Panc1 (cell line): Measurements from ENCODE around the gene HBA1. TPM values are rescaled to one million over a fixed set of nuclear protein-coding genes. Genes with fewer than 3 reads are reported as not detected.

Experiments
- ATAC-seq: fragments of 200-7000 bp; cut with Tn5 transposase; 2 replicates; pipeline ENCODE4 v1.9.1; 2020; ENCODE audit warnings: mild to moderate bottlenecking, moderate library complexity
- BruUV-seq: library from RNA; stranded (reverse); fragments of 400-500 nt; replicated peaks from 2 replicates; lab custom pipeline; 2021; lab: Mats Ljungman, UMichigan
- CTCF ChIA-PET: fragments of 300-600 bp; sonication (Branson Sonifier 250); formaldehyde crosslinking; loops from one replicate; lab custom pipeline; 2022; ENCODE audit warnings: antibody characterized with exemption; lab: Charles Lee
- POLR2A ChIA-PET: fragments of 300-600 bp; sonication (Branson Sonifier 250); formaldehyde crosslinking; loops from one replicate; lab custom pipeline; 2022; ENCODE audit warnings: antibody characterized with exemption; lab: Charles Lee
- DNase-seq: peaks from one replicate; pipeline ENCODE4 v3.0.0-alpha.2; 2010; ENCODE audit warnings: low read depth, low spot score
- H3K27ac ChIP-seq: 2 replicates; pipeline ENCODE4 v1.5.1; 2011; ENCODE audit warnings: mild to moderate bottlenecking, low read length, inconsistent platforms
- H3K27me3 ChIP-seq: fragments of 200-500 bp; sonication (Bioruptor generic); 2 replicates; pipeline ENCODE4 v1.6.0; 2014; ENCODE audit warnings: low read length, inconsistent platforms; ENCODE audit not compliant: control insufficient read depth, insufficient read depth
- H3K36me3 ChIP-seq: fragments of 200-500 bp; sonication (Bioruptor generic); 2 replicates; pipeline ENCODE4 v1.5.1; 2014; ENCODE audit warnings: inconsistent platforms, mild to moderate bottlenecking, low read length, moderate library complexity; ENCODE audit not compliant: control insufficient read depth, insufficient read depth
- H3K4me1 ChIP-seq: 2 replicates; pipeline ENCODE4 v1.5.1; 2011; ENCODE audit warnings: inconsistent platforms, mild to moderate bottlenecking, low read length, moderate library complexity; ENCODE audit not compliant: control insufficient read depth, insufficient read depth
- H3K4me3 ChIP-seq, 2 experiments: 2 replicates each; pipeline ENCODE4 v1.5.1; 2011 to 2012; ENCODE audit warnings: low read depth in 2 of 2, low read length in 2 of 2, mild to moderate bottlenecking in 2 of 2, inconsistent platforms in 1 of 2, moderate library complexity in 1 of 2
- H3K9me3 ChIP-seq: fragments of 200-500 bp; sonication (Bioruptor generic); 2 replicates; pipeline ENCODE4 v1.5.1; 2014; ENCODE audit warnings: low read depth, mild to moderate bottlenecking, inconsistent platforms, low read length, moderate library complexity; ENCODE audit not compliant: control insufficient read depth, insufficient read depth
- CTCF ChIP-seq: fragments of 450-650 bp; IDR thresholded peaks from 2 replicates; pipeline ENCODE4 v1.5.1; 2017; ENCODE audit warnings: mild to moderate bottlenecking
- POLR2AphosphoS5 ChIP-seq: IDR thresholded peaks from 2 replicates; pipeline ENCODE4 v1.6.1; 2012; ENCODE audit warnings: mild to moderate bottlenecking, low read depth, low read length, moderate library complexity
- REST ChIP-seq, 2 experiments: IDR thresholded peaks; 2 replicates each; pipeline ENCODE4 v1.6.1; 2011 to 2012; ENCODE audit warnings: low read depth in 2 of 2, control low read depth in 1 of 2, low read length in 1 of 2, mild to moderate bottlenecking in 1 of 2, moderate library complexity in 1 of 2; ENCODE audit not compliant: insufficient read depth in 1 of 2
- SIN3A ChIP-seq: IDR thresholded peaks from 2 replicates; pipeline ENCODE4 v1.6.1; 2012; ENCODE audit warnings: low read depth, mild to moderate bottlenecking, low read length, moderate library complexity, borderline replicate concordance; ENCODE audit not compliant: insufficient read depth
- TCF7L2 ChIP-seq: IDR thresholded peaks from 2 replicates; pipeline ENCODE4 v1.6.1; 2011; ENCODE audit warnings: mild to moderate bottlenecking, low read depth, low read length, inconsistent platforms
- in situ Hi-C: cut with HindIII; loops from 2 replicates; pipeline ENCODE4 v1.10.0; 2016; ENCODE audit warnings: low sequenced_read_pairs, low pct_unique_long_range_greater_than_20kb
- intact Hi-C: fragments of 100-400 bp; cut with micrococcal nuclease; formaldehyde crosslinking; loops from one replicate; pipeline ENCODE4 v1.10.0; 2022; ENCODE audit not compliant: unreplicated experiment
- total RNA-seq: library from RNA; stranded (reverse); gene quantifications from one replicate; pipeline ENCODE4 v1.2.1, GENCODE V29; 2021; ENCODE audit not compliant: unreplicated experiment

Gene HBA1
- total RNA-seq, 1 experiment from 2014 or later: 4.4 TPM

- intact Hi-C loops (no loop called here), in situ Hi-C loops (no loop called here)
- BruUV-seq: no TSS peak
- DNase-seq: no peak
- no peak for ATAC-seq
- CTCF ChIA-PET: interaction anchor here (0.6 kb wide), 1 partner anchor 103 kb away, joined by 6 read pairs; no protein-coding TSS in a partner anchor
- Histone ChIP-seq H3K4me3 (no peak overlapping the region), H3K4me1 (peaks cover 2% of the 10 kb centered on the region; the same call in 1 of the 2 replicates), H3K9me3 (no peaks in the 10 kb centered on the region), H3K27me3 (no peaks in the 10 kb centered on the region), H3K36me3 (no peaks in the 10 kb centered on the region; the same call in 1 of the 2 replicates), H3K27ac (no peak overlapping the region)
- no peak for TF ChIP-seq TCF7L2
- no peak for TF ChIP-seq REST (IDR thresholded peaks at IDR 0.05; ENCODE audit: insufficient read depth in 1 of 2, low read depth in 2 of 2, low read length in 1 of 2)
- TF ChIP-seq SIN3A: no peak
- TF ChIP-seq POLR2AphosphoS5: no peak
- TF ChIP-seq CTCF: no peak
- POLR2A ChIA-PET: no interaction called here
Measured at GRCh38 chr16:130533-131173, 45.8 kb upstream of the HBA1 start.

GRCh38 chr16:132120-132519, 44.4 kb upstream of the HBA1 start:
- intact Hi-C loops: no loop called here
- CTCF ChIA-PET: no interaction called here

More at GRCh38 chr16:132120-132519, 44.4 kb upstream of the HBA1 start:
- no peak overlapping the region for H3K27ac ChIP-seq
- POLR2A ChIA-PET: interaction anchor here (0.6 kb wide), 1 partner anchor 52 kb away, joined by 13 read pairs; no protein-coding TSS in a partner anchor
- BruUV-seq: no TSS peak
- H3K36me3 ChIP-seq: no peaks in the 10 kb centered on the region; the same call in 1 of the 2 replicates
- no peak for ATAC-seq
- in situ Hi-C loops: no loop called here
- DNase-seq: no peak
- TF ChIP-seq SIN3A: no peak
- TF ChIP-seq POLR2AphosphoS5: no peak
- no peak for TF ChIP-seq REST (IDR thresholded peaks at IDR 0.05; ENCODE audit: insufficient read depth in 1 of 2, low read depth in 2 of 2, low read length in 1 of 2)
- TF ChIP-seq CTCF: no peak
- no peak for TF ChIP-seq TCF7L2
- H3K9me3 ChIP-seq: no peaks in the 10 kb centered on the region
- peaks cover 7% of the 10 kb centered on the region; the same call in 1 of the 2 replicates for H3K4me1 ChIP-seq
- H3K4me3 ChIP-seq: no peak overlapping the region
- H3K27me3 ChIP-seq: no peaks in the 10 kb centered on the region
